Measurements from ENCODE around the gene ITIH3.

Gene ITIH3

GRCh38 chr3:52845157-52845556 is 50.6 kb downstream of the ITIH3 start:
- DNase-seq: no peak

- no peak for DNase-seq
Observed at GRCh38 chr3:52845691-52846431, 51.3 kb downstream of the ITIH3 start.

- DNase-seq: no peak
Observed at GRCh38 chr3:52846432-52846965, 51.9 kb downstream of the ITIH3 start.

DNA sequence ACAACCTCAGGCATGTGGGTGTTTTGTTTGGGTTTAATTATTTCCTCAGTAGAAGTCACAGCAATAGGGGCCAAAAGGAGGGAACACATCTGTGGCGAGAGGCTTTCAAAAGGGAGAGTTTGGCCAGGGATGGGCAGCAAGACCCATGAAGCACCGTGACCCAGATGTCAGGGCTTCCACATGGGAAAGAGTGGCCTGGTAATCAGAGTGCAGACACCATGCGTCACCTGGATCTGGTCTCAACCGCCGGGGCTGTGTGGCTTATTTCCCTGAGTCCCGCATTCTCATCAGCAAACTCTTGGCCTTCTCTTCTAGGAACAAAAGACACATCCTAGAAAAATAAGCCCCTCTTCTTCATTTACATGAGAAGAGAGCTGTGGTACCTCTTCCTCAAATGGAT is 52.6 kb downstream of the ITIH3 start:
- no peak for DNase-seq

GRCh38 chr3:52847726-52848125 is 53.1 kb downstream of the ITIH3 start:
- DNase-seq: no peak

- DNase-seq: no peak
Observed at GRCh38 chr3:52848617-52849016, 54.0 kb downstream of the ITIH3 start.

DNA sequence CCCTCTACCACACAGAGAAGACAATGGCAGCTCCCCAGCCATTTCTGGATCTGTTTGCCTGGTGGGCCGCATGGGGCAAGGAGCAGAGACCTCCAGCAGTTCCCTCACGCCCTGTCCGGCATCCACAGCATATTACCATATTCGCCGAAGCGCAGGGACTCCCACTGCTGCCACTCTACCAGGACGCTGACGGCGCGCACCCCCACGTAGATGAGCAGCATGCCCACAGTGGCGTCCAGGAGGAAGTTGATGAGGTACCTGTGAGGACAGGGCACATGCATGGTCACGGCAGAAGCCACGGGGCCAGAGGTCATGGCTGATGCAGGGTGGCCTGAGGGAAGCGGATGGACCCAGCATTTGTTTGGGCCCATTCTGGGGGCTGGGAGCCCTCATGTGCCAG is 55.1 kb downstream of the ITIH3 start:
- DNase-seq: no peak

GRCh38 chr3:52851348-52851747 is 56.8 kb downstream of the ITIH3 start:
- DNase-seq: peak; percentile 18

DNA sequence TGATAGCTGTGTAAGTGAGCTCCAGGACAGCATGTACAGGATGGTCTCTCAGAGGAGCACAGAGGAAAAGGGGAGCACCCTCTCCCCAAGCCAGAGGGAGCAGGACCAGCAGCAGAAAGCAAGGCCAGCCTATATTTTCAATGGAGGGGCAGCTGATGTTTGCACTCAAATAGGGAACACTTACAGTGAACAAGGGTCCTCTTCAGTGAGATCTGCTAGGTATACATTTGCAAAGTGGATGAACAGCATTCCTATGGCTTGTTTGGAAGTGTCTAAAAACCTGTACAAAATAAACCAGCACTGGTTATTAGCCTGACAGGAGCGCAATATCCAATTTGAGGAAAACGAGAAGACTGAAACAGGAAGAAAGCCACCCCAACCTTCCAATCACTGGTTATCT is 57.8 kb downstream of the ITIH3 start:
- DNase-seq: no peak

- DNase-seq: no peak
Observed at GRCh38 chr3:52854013-52854412, 59.4 kb downstream of the ITIH3 start.

- DNase-seq: no peak
Observed at GRCh38 chr3:52856666-52857065, 62.1 kb downstream of the ITIH3 start.

DNA sequence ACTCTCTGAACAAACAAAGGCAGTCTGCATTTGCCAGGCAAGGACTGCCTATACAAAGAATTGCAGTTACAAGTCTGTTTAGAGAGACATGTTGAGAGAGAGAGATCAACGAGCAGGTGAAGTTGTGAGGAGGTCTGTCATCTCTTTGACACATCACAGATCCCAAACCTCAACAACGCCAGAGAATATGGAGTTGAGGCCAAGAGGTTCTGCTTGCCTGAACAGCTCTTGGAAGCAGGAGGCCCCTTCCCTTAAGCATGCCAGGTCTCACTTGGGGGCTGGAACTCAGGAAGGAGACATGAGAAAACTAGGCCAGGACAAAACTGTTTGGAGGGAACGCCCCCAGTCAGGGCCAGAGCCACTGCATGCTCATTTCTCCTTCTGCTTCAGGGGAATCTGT is 62.5 kb downstream of the ITIH3 start:
- DNase-seq: no peak

DNA sequence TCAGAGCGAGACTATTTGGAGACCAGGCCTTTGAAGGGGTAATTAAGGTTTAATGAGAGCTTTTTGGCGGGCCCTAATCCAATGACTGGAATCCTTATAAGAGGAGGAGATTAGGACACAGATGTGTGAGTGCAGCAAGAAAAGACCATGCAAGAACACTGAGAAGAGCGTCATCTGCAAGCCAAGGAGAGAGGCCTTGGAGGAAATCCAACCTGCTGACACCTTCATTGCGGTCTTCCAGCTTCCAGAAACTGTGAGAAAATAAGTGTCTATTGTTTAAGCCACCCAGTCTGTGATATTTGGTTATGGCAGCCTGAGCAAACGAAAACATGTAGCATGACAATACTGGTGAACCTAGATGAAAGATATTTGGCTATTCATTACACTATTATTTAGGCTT is 63.3 kb downstream of the ITIH3 start:
- no peak for DNase-seq
